HG03520 (cell line): ENCODE measurements around the gene PHACTR1.

Experiments
- ATAC-seq: cut with Tn5 transposase; IDR thresholded peaks from one replicate; pipeline ENCODE4 v1.9.1; 2021; ENCODE audit warnings: mild to moderate bottlenecking, moderate library complexity; ENCODE audit not compliant: unreplicated experiment

The PHACTR1 gene

GRCh38 chr6:12800120-12800519 lies 83.6 kb downstream of the PHACTR1 start:
- no peak for ATAC-seq

DNA sequence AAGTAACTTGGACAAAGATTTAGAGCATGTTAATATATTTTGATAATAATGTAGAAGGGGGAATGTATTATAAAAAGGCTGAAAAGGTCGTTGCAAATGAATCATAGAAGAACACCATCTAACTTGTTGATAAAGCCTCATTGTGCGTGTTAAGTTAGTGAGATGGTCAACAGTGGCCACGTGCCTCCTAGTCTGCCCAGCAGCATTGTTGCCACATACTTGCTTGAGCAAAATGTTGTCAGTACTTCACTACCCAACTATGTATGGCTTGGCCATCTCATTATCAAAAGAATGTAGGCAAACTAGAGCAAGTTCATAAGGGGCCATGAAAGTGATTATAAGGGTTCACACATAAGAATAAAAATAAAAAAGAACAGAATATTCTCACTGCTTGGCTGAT lies 84.6 kb downstream of the PHACTR1 start:
- no peak for ATAC-seq

DNA sequence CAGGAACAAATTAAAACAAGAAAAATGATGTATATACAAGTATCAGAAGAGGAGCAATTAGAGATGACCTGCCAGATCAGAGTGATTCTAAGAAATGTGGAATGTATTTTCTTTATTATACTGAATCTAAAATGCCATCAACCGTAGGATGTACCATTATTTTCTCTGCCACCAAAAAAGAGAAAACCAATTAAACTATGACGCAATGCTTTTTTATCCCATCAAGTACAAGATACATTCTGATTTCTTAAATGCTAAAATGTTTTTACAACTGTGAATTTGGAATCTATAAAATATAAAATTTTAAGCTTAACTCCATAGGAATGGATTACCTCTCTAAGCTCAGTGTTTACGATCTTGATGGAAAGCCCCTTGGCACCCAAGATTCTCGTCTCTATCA lies 85.9 kb downstream of the PHACTR1 start:
- no peak for ATAC-seq

DNA sequence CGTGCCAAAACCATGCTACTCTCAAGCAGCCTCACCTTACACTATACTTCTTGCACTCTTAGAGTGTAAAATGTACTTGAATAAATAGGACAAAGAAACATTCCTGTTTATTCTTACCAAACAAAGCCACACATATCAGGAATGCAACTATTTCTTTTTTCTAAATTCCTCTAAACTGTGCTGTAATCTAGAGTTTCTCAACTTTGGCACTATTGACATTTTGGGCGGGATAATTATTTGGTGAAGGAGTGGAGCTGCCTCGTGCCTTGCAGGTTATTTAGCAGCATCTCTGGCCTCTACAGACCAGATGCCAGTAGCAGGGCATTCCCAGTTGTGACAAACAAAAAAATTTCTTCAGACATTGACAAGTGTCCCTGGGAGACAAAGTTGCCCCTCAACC lies 86.9 kb downstream of the PHACTR1 start:
- no peak for ATAC-seq

GRCh38 chr6:12804952-12805645 lies 88.5 kb downstream of the PHACTR1 start:
- no peak for ATAC-seq

DNA sequence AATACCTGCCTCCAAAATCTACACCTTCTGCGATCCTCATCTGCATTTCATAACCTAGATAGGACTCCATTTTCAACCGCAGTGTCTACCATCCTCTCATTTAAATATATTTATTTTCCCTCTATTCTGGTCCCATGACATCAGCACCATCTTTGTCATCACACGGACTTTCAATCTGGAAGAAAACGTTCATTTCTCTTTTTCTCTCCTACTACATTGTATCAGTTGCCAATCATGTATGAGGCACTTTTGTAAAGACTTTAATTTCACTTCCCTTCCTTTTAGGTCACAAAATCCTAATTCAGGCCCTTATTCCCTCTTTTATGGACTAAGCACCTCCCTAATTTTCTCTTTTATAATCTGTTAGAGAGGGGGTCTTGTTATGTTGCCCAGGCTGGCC lies 89.6 kb downstream of the PHACTR1 start:
- no peak for ATAC-seq

- ATAC-seq = no peak
These were observed 90.2 kb downstream of the PHACTR1 start for GRCh38 chr6:12806796-12807195.

- no peak for ATAC-seq
These were observed 95.0 kb downstream of the PHACTR1 start for GRCh38 chr6:12811519-12811918.

DNA sequence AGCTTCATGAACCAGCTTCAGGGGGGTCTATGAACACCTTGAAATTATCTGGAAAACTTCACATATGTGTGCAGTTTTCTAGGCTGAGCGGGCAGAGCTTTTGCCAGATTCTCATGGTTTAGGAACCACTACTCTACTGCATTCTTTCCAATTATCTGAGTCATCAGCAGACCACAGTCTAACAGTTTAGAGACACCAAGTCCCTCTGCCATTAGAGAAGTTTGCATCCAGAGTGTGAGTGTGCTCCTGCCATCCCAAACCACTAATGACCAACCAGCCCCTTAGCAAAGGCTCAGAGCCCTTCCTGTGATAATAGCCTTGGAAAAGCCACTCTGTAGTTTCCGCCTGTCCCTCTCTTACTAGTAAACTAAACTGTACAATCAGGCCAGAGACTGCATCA lies 96.8 kb downstream of the PHACTR1 start:
- ATAC-seq = no peak

GRCh38 chr6:12814015-12814414 lies 97.4 kb downstream of the PHACTR1 start:
- ATAC-seq = no peak

GRCh38 chr6:12815089-12815488 lies 98.5 kb downstream of the PHACTR1 start:
- ATAC-seq = no peak

GRCh38 chr6:12815884-12816600 lies 99.5 kb downstream of the PHACTR1 start:
- no peak for ATAC-seq

GRCh38 chr6:12818324-12818723 lies 101.8 kb downstream of the PHACTR1 start:
- ATAC-seq = no peak

DNA sequence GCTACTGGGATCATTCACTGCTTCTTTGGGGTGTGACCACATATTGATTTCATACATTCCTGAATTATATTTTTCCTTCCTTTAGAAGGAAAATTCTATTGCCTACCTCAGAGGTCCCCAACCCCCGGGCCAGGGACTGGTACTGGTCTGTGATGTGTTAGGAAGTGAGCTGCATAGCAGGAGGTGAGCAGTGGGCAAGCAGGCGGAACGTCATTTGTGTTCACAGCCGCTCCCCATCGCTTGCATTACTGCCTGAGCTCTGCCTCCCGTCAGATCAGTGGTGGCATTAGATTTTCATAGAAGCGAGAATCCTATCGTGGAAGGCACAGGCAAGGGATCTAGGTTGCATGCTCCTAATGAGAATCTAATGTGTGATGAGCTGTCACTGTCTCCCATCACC lies 107.3 kb downstream of the PHACTR1 start:
- ATAC-seq = no peak

GRCh38 chr6:12826584-12826983 lies 110.0 kb downstream of the PHACTR1 start:
- ATAC-seq = no peak

GRCh38 chr6:12827921-12828320 lies 111.4 kb downstream of the PHACTR1 start:
- no peak for ATAC-seq

DNA sequence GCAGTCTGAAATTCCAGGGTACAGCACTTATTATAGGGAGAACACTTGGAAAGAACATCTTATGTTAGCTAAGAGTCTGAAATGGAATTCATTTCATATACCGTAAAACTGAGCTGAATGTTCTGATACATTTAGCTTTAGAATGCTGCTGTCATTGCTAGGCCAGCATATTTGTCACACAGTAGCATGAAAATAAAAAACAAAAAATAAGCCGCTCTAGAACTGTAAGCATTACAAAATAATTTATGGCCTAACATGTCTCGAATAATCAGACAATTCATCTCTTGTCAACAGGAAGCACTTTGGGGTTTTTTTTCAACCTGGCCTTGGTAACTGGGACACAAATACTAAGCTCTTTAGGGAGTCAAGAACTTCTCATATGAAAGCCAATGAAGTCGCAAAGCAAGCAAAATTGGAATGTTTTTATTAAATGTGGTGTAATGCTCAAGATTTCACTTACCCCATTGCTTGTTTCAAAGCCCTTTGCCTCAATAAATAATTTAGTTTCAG lies 115.7 kb downstream of the PHACTR1 start:
- no peak for ATAC-seq

DNA sequence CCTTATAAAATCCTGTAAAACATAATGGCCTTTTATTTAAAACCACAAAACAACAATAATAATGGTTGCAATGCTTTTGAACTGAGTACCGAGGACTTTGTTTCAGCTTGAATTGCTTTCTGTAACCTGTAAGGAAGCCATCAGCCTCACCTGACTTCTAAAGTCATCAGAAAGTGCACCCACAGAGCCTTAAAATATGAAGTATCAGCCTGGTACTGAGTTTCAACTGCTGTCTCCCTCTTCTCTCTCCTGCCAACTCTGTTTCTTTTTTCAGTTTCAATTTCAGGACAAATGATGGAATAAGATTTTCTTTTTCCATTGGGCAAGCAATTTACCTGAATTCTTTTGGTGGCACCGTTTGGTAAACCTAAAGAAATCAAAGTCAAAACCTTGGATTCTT lies 119.4 kb downstream of the PHACTR1 start:
- no peak for ATAC-seq

DNA sequence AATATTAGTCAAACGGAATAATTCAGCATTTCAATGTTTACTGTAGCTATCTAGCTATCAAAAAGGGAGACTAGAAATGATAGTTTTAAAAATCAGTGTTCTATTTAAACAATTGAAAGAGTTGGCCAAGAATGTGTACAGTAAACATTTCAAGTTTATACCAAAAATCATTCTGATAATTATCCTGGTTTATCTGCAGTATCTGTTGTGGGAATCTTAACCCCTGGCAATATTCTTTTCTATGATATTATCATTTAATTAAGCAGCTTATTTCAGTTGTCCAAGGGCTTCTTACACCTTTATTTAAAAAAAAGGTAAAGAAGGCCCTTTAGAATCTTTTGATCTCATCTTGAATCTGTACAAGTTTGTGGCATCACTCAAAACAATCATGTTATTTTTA lies 125.1 kb downstream of the PHACTR1 start:
- ATAC-seq = no peak

- ATAC-seq = no peak
These were observed 125.5 kb downstream of the PHACTR1 start for GRCh38 chr6:12842114-12842513.

DNA sequence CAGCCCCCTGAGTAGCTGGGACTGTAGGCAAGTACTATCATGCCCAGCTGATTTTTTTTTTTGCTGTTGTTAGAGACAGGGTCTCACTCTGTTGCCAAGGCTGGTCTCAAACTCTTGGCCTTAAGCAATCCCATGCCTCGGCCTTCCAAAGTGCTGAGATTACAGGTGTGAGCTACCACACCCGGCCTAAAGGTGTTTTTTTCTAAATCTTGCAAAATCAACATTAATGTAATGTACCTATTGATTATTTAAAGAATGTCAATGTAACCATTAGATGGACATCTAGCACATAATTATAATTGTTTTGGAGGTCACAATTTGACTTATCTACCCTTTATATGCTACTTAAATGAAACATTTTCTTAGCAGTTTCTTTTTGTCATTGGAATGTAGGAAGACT lies 126.1 kb downstream of the PHACTR1 start:
- ATAC-seq = no peak
